ENCODE data around the gene ACKR2.

GRCh38 chr3:42800251-42800650, 9.0 kb upstream of the ACKR2 start:
- no peak for TF ChIP-seq CTCF (IDR thresholded peaks at IDR 0.05)
- no peak for TF ChIP-seq POLR2A (IDR thresholded peaks at IDR 0.05)
